HPDE6-E6E7 (cell line): ENCODE results near the gene CDR2.
A peak's percentile ranks its signal among the peaks of the same experiment; 100 is the strongest.
"Not testable (repeated sequence)": the region's sequence is repeated elsewhere in the genome, so short reads cannot be mapped to it uniquely, and the experiment has no call there.

ENCODE experiments used
- DNase-seq: peaks from one replicate; pipeline ENCODE4 v3.0.0; 2011; ENCODE audit warnings: missing footprints; ENCODE audit errors: extremely low spot score

The CDR2 gene

GRCh38 chr16:22307838-22308237 lies 66.6 kb downstream of the CDR2 start:
- DNase-seq, result no peak

- no peak for DNase-seq
Measured at GRCh38 chr16:22306788-22307187, 67.6 kb downstream of the CDR2 start.

GRCh38 chr16:22304411-22304810 lies 70.0 kb downstream of the CDR2 start:
- DNase-seq, result no peak

GRCh38 chr16:22302776-22303363 lies 71.5 kb downstream of the CDR2 start:
- no peak for DNase-seq

GRCh38 chr16:22301423-22301822 lies 73.0 kb downstream of the CDR2 start:
- not testable (repeated sequence) for DNase-seq

GRCh38 chr16:22300427-22301071 lies 73.9 kb downstream of the CDR2 start:
- peak; percentile 48 for DNase-seq

- DNase-seq, result no peak
Measured at GRCh38 chr16:22299036-22299435, 75.4 kb downstream of the CDR2 start.

- DNase-seq, result peak; percentile 70
Measured at GRCh38 chr16:22297871-22298733, 76.3 kb downstream of the CDR2 start.

- DNase-seq, result peak; percentile 88
Measured at GRCh38 chr16:22297114-22297870, 77.1 kb downstream of the CDR2 start, which contains the start of gene POLR3E. Gene POLR3E, plus strand, starts transcription at chr16:22297409. Its CDS starts 5,560 bp downstream, at chr16:22302969.

- DNase-seq, result no peak
Measured at GRCh38 chr16:22296225-22297113, 78.0 kb downstream of the CDR2 start.
